Measurements from ENCODE around the gene USP24.
"Not testable (repeated sequence)": the region's sequence is repeated elsewhere in the genome, so short reads cannot be mapped to it uniquely, and the experiment has no call there.

The USP24 gene

GRCh38 chr1:55033265-55033614, 181.9 kb downstream of the USP24 start:
- no peak for DNase-seq

GRCh38 chr1:55031098-55031497, 184.1 kb downstream of the USP24 start:
- H3K4me3 ChIP-seq (ENCODE audit: control insufficient read depth in 1 of 7, extremely low read depth in 1 of 7, insufficient read depth in 4 of 7, low read depth in 2 of 7, low read length in 6 of 7); H3K9me3 ChIP-seq (ENCODE audit: control extremely low read depth in 1 of 5, control insufficient read depth in 4 of 5, insufficient read depth in 2 of 5, low read depth in 1 of 5, low read length in 4 of 5); POLR2A ChIA-PET; H3K27ac ChIP-seq (ENCODE audit: insufficient read depth in 1 of 2, low read depth in 1 of 2, low read length in 2 of 2, poor library complexity in 1 of 2, severe bottlenecking in 2 of 2); H3K36me3 ChIP-seq (ENCODE audit: control insufficient read depth in 4 of 4, insufficient read depth in 4 of 4, low read length in 3 of 4); H3K4me1 ChIP-seq (ENCODE audit: control extremely low read depth in 1 of 4, control insufficient read depth in 4 of 4, insufficient read depth in 4 of 4, low read length in 3 of 4); DNase-seq: not testable (repeated sequence)
- H3K27me3 ChIP-seq (replicated peaks in 2 of 5; ENCODE audit: control insufficient read depth in 4 of 5, insufficient read depth in 5 of 5, low read length in 4 of 5): peaks cover 0 to 16% (median 9%) of the 10 kb centered on the region in 5 experiments
- CTCF ChIA-PET: interaction anchor here (0.7 kb wide), 1 partner anchor 10 kb away, joined by 3 read pairs; no protein-coding TSS in a partner anchor
- 71% methylated on average over 1 of the region's 5 CpGs for WGBS (ENCODE audit: insufficient coverage)

More at GRCh38 chr1:55033265-55033614, 181.9 kb downstream of the USP24 start:
- ChIA-PET POLR2A (no interaction called here), CTCF (interaction anchor here (1.4 to 2.3 kb wide), 2 partner anchors 11 to 37 kb away, joined by 4 to 9 read pairs; no protein-coding TSS in a partner anchor)
- H3K27ac ChIP-seq (ENCODE audit: insufficient read depth in 1 of 2, low read depth in 1 of 2, low read length in 2 of 2, poor library complexity in 1 of 2, severe bottlenecking in 2 of 2): no peak overlapping the region
- no peaks in the 10 kb centered on the region for H3K4me1 ChIP-seq (ENCODE audit: control extremely low read depth in 1 of 4, control insufficient read depth in 4 of 4, insufficient read depth in 4 of 4, low read length in 3 of 4)
- 97% methylated on average over 7 of the region's 7 CpGs for WGBS (ENCODE audit: insufficient coverage)
- no peaks in the 10 kb centered on the region for H3K9me3 ChIP-seq (ENCODE audit: control extremely low read depth in 1 of 5, control insufficient read depth in 4 of 5, insufficient read depth in 2 of 5, low read depth in 1 of 5, low read length in 4 of 5)
- H3K27me3 ChIP-seq (replicated peaks in 2 of 5; ENCODE audit: control insufficient read depth in 4 of 5, insufficient read depth in 5 of 5, low read length in 4 of 5): peaks cover 0 to 37% (median 22%) of the 10 kb centered on the region in 5 experiments
- H3K4me3 ChIP-seq (ENCODE audit: control insufficient read depth in 1 of 7, extremely low read depth in 1 of 7, insufficient read depth in 4 of 7, low read depth in 2 of 7, low read length in 6 of 7): no peak overlapping the region
- H3K36me3 ChIP-seq (ENCODE audit: control insufficient read depth in 4 of 4, insufficient read depth in 4 of 4, low read length in 3 of 4): no peaks in the 10 kb centered on the region

GRCh38 chr1:55026682-55027081, 188.5 kb downstream of the USP24 start:
- H3K4me1 ChIP-seq (ENCODE audit: control extremely low read depth in 1 of 4, control insufficient read depth in 4 of 4, insufficient read depth in 4 of 4, low read length in 3 of 4); H3K27ac ChIP-seq (ENCODE audit: insufficient read depth in 1 of 2, low read depth in 1 of 2, low read length in 2 of 2, poor library complexity in 1 of 2, severe bottlenecking in 2 of 2); H3K4me3 ChIP-seq (ENCODE audit: control insufficient read depth in 1 of 7, extremely low read depth in 1 of 7, insufficient read depth in 4 of 7, low read depth in 2 of 7, low read length in 6 of 7); H3K27me3 ChIP-seq (replicated peaks in 2 of 5; ENCODE audit: control insufficient read depth in 4 of 5, insufficient read depth in 5 of 5, low read length in 4 of 5); CTCF ChIA-PET; DNase-seq; H3K36me3 ChIP-seq (ENCODE audit: control insufficient read depth in 4 of 4, insufficient read depth in 4 of 4, low read length in 3 of 4); H3K9me3 ChIP-seq (ENCODE audit: control extremely low read depth in 1 of 5, control insufficient read depth in 4 of 5, insufficient read depth in 2 of 5, low read depth in 1 of 5, low read length in 4 of 5); POLR2A ChIA-PET: not testable (repeated sequence)
- WGBS (ENCODE audit: insufficient coverage): 100% methylated on average over 1 of the region's 3 CpGs

GRCh38 chr1:55024163-55024562, 191.0 kb downstream of the USP24 start:
- POLR2A ChIA-PET; H3K4me1 ChIP-seq (ENCODE audit: control extremely low read depth in 1 of 4, control insufficient read depth in 4 of 4, insufficient read depth in 4 of 4, low read length in 3 of 4); H3K9me3 ChIP-seq (ENCODE audit: control extremely low read depth in 1 of 5, control insufficient read depth in 4 of 5, insufficient read depth in 2 of 5, low read depth in 1 of 5, low read length in 4 of 5); H3K27ac ChIP-seq (ENCODE audit: insufficient read depth in 1 of 2, low read depth in 1 of 2, low read length in 2 of 2, poor library complexity in 1 of 2, severe bottlenecking in 2 of 2); H3K4me3 ChIP-seq (ENCODE audit: control insufficient read depth in 1 of 7, extremely low read depth in 1 of 7, insufficient read depth in 4 of 7, low read depth in 2 of 7, low read length in 6 of 7); DNase-seq; H3K36me3 ChIP-seq (ENCODE audit: control insufficient read depth in 4 of 4, insufficient read depth in 4 of 4, low read length in 3 of 4); H3K27me3 ChIP-seq (replicated peaks in 2 of 5; ENCODE audit: control insufficient read depth in 4 of 5, insufficient read depth in 5 of 5, low read length in 4 of 5); CTCF ChIA-PET: not testable (repeated sequence)
- WGBS (ENCODE audit: insufficient coverage): 100% methylated on average over 4 of the region's 10 CpGs

- 65% methylated on average over 14 of the region's 15 CpGs for WGBS (ENCODE audit: insufficient coverage)
- DNase-seq: peak; percentile 80 to 84 (median 81)
- H3K9me3 ChIP-seq (ENCODE audit: control extremely low read depth in 1 of 5, control insufficient read depth in 4 of 5, insufficient read depth in 2 of 5, low read depth in 1 of 5, low read length in 4 of 5): no peaks in the 10 kb centered on the region
- H3K4me3 ChIP-seq (ENCODE audit: control insufficient read depth in 1 of 7, extremely low read depth in 1 of 7, insufficient read depth in 4 of 7, low read depth in 2 of 7, low read length in 6 of 7): no peak overlapping the region
- ChIA-PET CTCF (interaction anchor here (0.5 to 2.9 kb wide), 18 partner anchors 9 to 100 kb away, joined by 3 to 30 read pairs (median 4); partner anchors contain the start of gene PCSK9), POLR2A (no interaction called here)
- H3K27ac ChIP-seq (ENCODE audit: insufficient read depth in 1 of 2, low read depth in 1 of 2, low read length in 2 of 2, poor library complexity in 1 of 2, severe bottlenecking in 2 of 2): no peak overlapping the region
- peaks cover 0 to 4% (median 0%) of the 10 kb centered on the region in 5 experiments for H3K27me3 ChIP-seq (replicated peaks in 2 of 5; ENCODE audit: control insufficient read depth in 4 of 5, insufficient read depth in 5 of 5, low read length in 4 of 5)
- H3K4me1 ChIP-seq (ENCODE audit: control extremely low read depth in 1 of 4, control insufficient read depth in 4 of 4, insufficient read depth in 4 of 4, low read length in 3 of 4): no peaks in the 10 kb centered on the region
- H3K36me3 ChIP-seq (ENCODE audit: control insufficient read depth in 4 of 4, insufficient read depth in 4 of 4, low read length in 3 of 4): no peaks in the 10 kb centered on the region
Measured at GRCh38 chr1:55021942-55022546, 193.1 kb downstream of the USP24 start.

- no peak overlapping the region for H3K27ac ChIP-seq (ENCODE audit: insufficient read depth in 1 of 2, low read depth in 1 of 2, low read length in 2 of 2, poor library complexity in 1 of 2, severe bottlenecking in 2 of 2)
- 97% methylated on average over 4 of the region's 9 CpGs for WGBS (ENCODE audit: insufficient coverage)
- H3K36me3 ChIP-seq (ENCODE audit: control insufficient read depth in 4 of 4, insufficient read depth in 4 of 4, low read length in 3 of 4): no peaks in the 10 kb centered on the region
- ChIA-PET CTCF (interaction anchor here (1.1 kb wide), 1 partner anchor 10 kb away, joined by 4 read pairs; no protein-coding TSS in a partner anchor), POLR2A (no interaction called here)
- no peak for DNase-seq
- no peaks in the 10 kb centered on the region for H3K4me1 ChIP-seq (ENCODE audit: control extremely low read depth in 1 of 4, control insufficient read depth in 4 of 4, insufficient read depth in 4 of 4, low read length in 3 of 4)
- H3K4me3 ChIP-seq (ENCODE audit: control insufficient read depth in 1 of 7, extremely low read depth in 1 of 7, insufficient read depth in 4 of 7, low read depth in 2 of 7, low read length in 6 of 7): no peak overlapping the region
- H3K27me3 ChIP-seq (replicated peaks in 2 of 5; ENCODE audit: control insufficient read depth in 4 of 5, insufficient read depth in 5 of 5, low read length in 4 of 5): peaks cover 0 to 5% (median 4%) of the 10 kb centered on the region in 5 experiments
- H3K9me3 ChIP-seq (ENCODE audit: control extremely low read depth in 1 of 5, control insufficient read depth in 4 of 5, insufficient read depth in 2 of 5, low read depth in 1 of 5, low read length in 4 of 5): no peaks in the 10 kb centered on the region
Measured at GRCh38 chr1:55018395-55018794, 196.8 kb downstream of the USP24 start.

Measured in common myeloid progenitor, CD34-positive (primary cell).